GM19099 (cell line): ENCODE data around the gene IGF2.

Experiments used
- POLR2A ChIP-seq: IDR thresholded peaks from 3 replicates; pipeline ENCODE4 v1.6.1; 2011; ENCODE audit warnings: low read depth; ENCODE audit not compliant: insufficient read length; ENCODE audit errors: extremely low read depth

IGF2 gene

GRCh38 chr11:2159536-2160413 lies 20.6 kb upstream of the IGF2 start:
- TF ChIP-seq POLR2A: no peak

- no peak for TF ChIP-seq POLR2A
These were observed 19.8 kb upstream of the IGF2 start for GRCh38 chr11:2158966-2159365.

GRCh38 chr11:2158296-2158737 lies 19.1 kb upstream of the IGF2 start:
- no peak for TF ChIP-seq POLR2A

- TF ChIP-seq POLR2A: no peak
These were observed 18.3 kb upstream of the IGF2 start for GRCh38 chr11:2157294-2158040.

- TF ChIP-seq POLR2A: no peak
These were observed 17.4 kb upstream of the IGF2 start for GRCh38 chr11:2156416-2157182.

GRCh38 chr11:2155511-2155910 lies 16.3 kb upstream of the IGF2 start:
- no peak for TF ChIP-seq POLR2A

- TF ChIP-seq POLR2A: no peak
These were observed 15.7 kb upstream of the IGF2 start for GRCh38 chr11:2154889-2155288.

- no peak for TF ChIP-seq POLR2A
These were observed 15.0 kb upstream of the IGF2 start for GRCh38 chr11:2154195-2154585.

GRCh38 chr11:2153581-2154194 lies 14.5 kb upstream of the IGF2 start:
- TF ChIP-seq POLR2A: no peak

GRCh38 chr11:2151500-2152257 lies 12.5 kb upstream of the IGF2 start:
- no peak for TF ChIP-seq POLR2A

- TF ChIP-seq POLR2A: no peak
These were observed 11.0 kb upstream of the IGF2 start for GRCh38 chr11:2149864-2150847.

GRCh38 chr11:2149460-2149859 lies 10.3 kb upstream of the IGF2 start:
- no peak for TF ChIP-seq POLR2A

GRCh38 chr11:2148595-2148994 lies 9.4 kb upstream of the IGF2 start:
- no peak for TF ChIP-seq POLR2A
